GM19455 (cell line): ENCODE results near the gene TRAF4.
A peak's percentile ranks its signal among the peaks of the same experiment; 100 is the strongest.

ENCODE experiments used
- ATAC-seq: cut with Tn5 transposase; IDR thresholded peaks from one replicate; pipeline ENCODE4 v1.9.1; 2021; ENCODE audit not compliant: unreplicated experiment

Gene TRAF4, protein sequence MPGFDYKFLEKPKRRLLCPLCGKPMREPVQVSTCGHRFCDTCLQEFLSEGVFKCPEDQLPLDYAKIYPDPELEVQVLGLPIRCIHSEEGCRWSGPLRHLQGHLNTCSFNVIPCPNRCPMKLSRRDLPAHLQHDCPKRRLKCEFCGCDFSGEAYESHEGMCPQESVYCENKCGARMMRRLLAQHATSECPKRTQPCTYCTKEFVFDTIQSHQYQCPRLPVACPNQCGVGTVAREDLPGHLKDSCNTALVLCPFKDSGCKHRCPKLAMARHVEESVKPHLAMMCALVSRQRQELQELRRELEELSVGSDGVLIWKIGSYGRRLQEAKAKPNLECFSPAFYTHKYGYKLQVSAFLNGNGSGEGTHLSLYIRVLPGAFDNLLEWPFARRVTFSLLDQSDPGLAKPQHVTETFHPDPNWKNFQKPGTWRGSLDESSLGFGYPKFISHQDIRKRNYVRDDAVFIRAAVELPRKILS

DNA sequence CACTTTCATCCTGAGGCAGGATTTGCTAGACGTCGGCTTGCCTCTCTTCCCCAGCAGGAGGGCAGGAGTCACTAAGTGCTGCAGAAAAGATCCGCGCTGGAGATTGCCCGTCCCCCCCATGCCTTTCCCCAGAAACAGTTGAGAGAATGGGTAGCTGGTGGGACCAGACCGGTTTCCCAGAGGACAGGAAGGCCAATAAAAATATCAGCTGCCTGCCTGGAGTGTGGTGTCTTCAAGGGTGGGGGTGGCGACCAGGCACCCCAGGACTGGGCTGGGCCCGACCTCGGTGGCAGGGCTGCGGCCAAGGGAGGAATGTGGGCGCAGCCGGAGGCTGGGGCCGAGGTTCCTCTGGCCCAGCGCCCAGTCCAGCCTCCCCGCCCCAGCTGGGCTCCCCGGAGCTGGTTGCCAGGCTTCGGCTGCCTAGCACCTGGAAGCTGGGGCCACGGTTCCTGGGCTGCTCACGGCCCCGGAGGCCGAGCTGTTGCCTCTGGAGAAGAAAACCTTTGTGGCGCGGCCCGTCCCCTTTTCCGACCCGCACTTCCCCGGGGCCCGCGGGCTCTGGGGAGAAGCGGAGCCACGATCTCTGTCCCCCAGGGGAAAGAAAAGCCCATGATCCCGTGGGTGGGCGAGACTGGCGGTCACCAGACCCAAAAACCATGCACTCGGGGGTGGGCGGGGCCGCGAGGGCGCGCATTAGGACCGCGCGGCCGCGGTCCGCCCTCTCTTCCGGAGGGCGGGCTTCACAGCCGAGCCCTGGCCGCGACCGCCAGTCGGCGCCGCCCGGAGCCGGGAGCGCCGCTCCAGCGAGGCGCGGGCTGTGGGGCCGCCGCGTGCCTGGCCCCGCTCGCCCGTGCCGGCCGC lies at the start of gene TRAF4:
Gene TRAF4, plus strand, starts transcription at position 769 of the 861 bp plus-strand sequence. CDS start 102 bp downstream, outside the sequence.
- ATAC-seq = peak; percentile 65

DNA sequence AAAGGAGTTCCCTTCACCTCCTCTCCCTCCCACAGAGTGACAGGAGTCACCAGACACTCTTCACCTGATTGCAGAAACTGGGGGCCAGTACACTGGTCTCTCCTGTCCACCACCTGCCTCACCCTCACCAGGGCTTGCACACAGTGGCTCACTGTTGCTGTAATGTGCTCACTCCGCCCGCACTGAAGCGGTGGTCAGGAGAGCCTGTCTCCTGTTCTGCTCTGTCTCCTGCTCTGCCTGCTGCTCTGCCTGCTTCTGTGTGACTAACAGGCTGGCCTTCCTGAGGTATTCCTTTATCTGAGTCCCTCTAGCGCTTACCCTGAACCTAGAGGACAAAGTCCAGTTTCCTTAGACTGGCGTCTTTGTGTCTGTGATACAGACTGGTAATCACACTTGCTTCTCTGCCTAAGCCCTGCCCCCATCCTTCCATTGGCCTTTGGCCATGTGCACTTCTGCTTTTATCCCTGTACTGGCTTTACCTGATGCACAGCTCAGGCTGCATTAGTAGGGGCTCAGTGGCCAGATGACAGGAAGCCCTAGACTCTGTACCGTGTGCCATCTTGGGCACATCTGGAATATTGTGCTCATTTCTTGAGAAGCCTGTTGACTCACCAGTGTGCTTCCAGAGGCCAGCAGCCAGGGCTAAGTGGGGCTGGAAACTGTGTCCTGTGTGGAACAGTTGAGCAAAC lies 45.4 kb upstream of the TRAF4 start:
- no peak for ATAC-seq

DNA sequence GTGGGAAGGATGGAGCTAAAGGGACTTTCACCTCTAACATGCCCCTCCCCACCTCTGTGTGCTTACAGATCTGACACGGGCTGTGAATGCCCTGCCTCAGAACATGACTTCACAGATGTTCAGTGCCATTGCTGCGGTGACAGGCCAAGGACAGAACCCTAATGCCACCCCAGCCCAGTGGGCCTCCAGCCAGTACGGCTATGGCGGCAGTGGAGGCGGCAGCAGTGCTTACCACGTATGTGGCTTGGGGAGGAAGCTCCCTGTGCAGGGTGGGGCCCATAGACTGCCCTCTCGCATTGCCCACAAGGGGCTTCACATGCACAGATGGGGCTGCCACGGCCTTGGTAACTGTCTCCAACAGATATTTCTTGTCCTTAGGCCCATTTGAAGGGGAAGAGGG lies 43.5 kb upstream of the TRAF4 start:
- ATAC-seq = no peak

DNA sequence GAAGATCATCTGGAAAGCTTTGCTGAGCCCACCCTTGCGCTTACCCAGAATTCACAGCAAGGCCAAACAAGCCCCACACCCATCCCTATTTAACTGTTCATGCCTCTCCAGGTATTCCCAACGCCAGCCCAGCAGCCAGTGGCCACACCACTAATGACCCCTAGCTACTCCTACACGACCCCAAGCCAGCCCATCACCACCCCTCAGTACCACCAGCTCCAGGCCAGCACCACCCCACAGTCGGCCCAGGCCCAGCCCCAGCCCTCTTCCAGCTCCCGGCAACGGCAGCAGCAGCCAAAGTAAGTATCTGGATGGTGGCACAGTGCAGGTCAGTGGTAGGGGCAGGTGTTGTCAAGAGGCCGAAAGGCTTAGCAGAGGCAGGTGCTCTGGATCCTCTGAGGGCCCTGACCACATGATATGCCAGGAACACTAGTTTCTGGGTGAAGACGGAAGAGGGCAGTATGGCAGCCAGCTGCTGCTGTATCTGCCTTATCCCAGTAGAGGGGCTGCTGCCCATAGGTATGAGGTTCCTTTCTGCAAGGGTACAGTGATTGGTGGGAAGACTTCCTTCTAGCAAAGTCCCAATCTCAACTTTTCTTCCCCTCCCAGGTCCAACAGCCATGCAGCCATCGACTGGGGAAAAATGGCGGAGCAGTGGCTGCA lies 42.9 kb upstream of the TRAF4 start:
- no peak for ATAC-seq

DNA sequence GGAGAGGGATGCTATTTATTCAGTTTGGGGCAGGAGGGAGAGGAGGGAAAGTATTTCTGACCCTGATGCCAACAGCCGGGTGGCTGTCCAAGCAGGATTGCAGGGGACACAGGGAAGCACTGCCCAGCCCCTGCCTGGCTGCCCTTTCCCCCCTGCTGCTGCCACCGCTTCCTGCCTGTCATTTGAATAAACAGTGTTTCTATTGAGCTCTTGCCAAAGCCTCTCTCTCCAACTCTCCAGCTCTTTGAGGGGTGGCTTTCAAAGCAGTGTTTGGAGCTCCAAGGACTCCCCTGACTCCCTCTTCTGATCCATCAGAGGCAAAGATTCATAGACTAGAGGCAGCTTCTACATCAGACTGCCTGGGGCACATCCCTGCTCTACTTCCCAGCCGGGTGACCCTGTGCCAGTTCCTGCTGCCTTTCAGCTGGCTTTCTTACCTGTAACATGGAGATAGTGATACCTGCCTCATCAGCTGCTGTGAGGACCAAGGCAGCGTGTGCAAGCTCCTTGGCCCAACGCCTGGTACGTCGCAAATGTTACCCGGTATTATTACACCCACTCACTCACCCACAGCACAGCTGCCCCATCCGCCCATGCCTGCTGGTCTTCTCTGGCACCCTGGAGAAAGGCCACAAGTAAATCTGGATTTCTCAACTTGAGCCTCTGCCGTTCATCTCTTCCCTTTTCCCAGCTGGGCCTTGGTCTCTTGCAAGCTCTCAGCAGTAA lies 41.6 kb upstream of the TRAF4 start:
- no peak for ATAC-seq

DNA sequence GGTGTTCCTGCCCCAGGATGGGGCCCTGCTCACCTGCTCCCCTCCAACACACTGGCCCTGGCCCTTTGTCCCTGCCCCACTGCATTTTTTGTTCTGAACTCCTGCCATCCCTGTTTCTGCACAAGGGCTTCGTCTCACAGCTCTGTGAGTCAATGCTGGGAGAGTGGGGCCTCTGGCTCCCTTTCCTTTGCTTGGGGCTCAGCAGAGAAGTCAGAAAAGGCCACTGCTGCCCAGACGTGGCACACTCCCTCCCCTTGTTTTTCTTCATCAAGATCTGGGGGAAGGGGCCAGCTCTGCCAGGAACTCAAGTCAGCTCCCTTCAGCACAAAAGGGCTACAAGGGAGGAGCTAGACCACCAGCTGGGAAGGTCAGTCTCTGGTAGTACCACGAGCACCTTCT lies 41.1 kb upstream of the TRAF4 start:
- ATAC-seq = no peak

DNA sequence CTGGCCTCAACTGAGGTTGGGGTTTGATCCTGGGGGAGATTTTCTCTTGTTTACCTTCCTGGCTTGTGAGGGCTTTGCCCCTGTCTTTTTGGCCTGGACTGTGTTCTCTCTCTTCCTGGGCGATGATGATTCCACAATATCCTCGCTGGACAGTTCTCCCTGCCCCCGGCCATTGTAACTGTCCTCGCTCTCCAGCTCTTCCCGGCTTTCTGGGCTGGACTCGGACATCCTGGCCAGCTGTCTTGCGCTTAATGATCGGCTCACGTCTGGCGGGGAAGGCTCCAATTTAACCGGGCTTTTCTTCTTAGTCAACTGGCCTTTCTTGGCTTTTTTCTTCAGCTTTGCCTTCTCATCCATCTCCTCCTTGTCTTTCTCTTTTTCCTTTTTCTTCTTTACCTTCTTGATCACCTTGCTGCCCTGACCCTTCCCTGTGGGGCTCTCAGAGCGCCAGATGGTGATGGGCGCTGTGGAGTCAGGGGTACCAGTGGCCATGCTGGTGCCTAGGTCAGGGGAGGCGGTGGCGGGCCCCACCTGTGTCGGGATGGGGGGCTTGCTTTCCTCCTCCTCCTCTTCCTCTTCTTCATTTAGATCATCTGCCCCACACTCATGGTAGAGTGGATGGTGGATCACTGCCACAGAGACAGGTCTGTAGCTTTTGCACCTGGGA lies 40.1 kb upstream of the TRAF4 start:
- ATAC-seq = no peak

DNA sequence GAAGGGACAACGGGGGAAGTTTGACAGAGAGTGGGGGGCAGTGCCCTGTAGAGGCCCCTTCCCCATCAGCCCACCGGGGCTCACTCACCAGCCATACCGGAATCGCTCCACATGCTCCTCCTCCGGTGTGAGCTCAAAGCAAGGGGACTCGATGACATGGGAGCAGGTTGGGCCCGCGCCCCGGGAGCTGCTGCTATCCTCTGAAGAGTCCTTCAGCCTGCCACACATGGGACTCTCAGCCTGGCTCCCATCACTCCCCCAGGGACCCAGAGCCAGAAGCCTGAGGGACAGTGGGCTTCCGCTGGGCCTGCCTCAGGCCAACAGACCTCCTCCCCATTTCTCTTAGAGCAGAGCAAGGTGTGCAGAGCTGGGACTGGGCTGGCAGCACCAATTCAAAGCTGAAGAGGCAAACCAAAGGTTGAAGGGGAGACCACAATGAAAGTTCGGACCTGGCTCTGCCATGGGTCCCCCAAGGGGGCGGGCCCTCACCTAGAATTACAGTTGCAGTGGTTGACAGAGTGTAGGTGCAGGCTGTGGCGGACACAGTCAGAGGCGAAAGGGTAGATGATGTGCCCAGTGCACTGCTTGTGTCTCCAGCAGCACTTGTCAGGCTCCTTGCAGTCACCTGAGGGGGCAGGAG lies 39.5 kb upstream of the TRAF4 start:
- no peak for ATAC-seq

DNA sequence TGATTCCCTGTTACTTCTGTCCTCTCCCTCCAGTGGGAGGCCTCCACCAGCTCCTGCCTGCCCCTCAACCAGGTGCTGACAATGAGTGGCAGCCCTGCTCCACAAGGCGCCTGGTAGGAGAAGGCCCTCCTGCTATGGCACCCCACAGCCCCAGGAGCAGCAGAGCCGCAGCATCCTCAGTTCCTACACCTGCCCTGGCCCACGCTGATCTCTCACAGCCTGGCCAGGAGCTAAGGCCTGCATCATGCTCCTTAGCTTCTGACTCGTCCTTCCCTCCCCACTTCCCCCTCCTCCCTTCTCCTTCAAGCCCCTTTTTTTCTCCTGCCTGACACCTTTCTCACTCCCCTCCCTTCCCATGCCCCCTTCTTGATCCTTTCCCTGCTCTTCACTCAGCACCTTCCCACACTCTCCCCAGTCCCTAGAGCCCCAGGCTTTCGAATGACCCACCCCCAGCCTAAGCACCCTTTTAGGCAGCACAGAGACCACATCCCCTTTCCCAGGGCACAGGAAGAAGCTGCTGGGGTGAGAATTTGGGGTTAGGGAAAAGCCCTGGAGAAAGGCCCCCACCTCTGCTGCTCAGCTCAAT lies 38.6 kb upstream of the TRAF4 start:
- no peak for ATAC-seq

DNA sequence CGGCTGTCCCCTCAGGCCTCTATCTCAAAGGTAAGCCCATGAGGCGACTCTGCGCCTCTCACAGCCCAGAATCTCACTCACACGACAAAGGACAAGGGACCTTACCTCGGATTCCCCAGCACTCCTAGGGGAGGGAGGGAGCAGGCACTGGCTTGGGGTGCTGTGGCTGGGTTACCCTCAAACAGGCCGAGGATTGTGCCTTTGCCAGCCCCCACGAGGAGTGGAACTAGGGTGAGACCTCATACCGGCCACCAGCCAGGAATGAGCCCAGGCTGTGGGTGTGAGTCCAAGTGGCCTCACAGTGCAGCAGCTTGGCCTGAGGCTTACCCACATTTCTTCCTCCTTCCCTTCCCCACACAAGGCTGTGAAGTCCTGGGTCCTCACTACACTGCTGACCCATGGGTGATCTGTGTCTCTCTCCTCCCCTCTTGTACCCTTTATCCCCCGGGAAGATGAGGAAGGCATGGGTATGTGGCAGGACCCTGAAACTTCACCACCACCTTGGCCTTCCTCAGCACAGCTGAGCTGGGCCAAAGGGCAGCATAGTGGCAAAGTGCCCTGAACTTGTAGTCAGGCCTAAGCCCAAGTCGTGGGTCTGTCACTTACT lies 38.0 kb upstream of the TRAF4 start:
- ATAC-seq = no peak

DNA sequence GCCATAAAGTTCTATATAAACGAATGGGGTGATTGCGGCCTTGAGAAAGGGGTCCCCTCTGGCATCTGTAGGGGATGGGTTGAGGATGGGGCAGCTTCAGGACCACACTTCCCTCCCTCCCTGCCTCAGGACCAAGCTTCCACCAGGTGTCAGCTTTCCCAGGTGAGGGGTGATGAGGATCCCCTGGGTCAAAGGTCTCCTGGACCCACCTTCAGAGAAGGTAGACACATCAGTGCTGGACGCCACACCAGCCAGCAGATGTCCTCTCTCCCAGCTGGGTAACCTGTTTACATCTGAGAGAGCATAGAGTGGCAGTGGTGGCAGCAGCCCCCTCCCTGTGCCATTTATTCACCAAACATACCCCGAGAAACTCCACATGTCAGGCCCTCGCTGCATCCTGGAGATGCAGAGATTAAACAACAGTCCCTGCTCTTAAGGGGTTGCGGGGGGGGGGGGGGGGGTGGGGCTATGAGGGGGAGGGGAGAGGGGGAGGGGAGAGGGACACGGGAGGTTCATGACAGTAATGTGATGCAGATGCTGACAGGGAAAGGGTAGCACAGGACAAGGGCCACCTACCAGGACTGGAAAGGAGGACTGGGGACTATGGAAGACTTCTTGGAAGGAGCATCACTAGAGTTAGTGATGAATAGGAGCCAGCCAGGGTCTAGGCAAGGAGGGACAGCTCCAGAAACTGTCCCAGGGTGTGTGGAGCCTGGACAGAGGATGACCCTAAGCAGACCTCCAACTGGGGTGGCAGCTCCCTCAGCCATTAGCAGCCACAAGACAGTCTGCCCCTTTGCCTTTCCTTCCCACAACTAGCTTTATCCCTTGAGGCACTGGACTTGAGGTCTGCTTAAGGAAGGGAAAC lies 37.1 kb upstream of the TRAF4 start:
- no peak for ATAC-seq

DNA sequence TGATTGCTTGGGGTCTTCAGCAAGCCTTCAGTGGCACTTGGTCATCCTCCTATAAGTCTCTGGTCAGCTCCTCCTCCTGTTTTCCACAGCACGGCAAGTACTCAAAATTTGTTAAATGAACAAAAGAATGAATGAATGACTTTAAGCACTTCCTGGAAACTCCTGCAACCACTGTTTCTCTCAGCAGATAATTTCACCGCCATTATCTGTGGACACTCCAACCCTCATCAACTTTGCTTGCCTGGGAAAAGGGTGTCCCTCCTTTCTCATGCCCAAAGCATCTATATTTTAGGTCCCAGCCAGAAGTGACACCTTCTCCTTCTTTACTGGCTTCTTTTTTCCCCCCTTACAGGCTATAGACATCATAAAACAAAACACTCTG lies 36.5 kb upstream of the TRAF4 start:
- ATAC-seq = no peak

DNA sequence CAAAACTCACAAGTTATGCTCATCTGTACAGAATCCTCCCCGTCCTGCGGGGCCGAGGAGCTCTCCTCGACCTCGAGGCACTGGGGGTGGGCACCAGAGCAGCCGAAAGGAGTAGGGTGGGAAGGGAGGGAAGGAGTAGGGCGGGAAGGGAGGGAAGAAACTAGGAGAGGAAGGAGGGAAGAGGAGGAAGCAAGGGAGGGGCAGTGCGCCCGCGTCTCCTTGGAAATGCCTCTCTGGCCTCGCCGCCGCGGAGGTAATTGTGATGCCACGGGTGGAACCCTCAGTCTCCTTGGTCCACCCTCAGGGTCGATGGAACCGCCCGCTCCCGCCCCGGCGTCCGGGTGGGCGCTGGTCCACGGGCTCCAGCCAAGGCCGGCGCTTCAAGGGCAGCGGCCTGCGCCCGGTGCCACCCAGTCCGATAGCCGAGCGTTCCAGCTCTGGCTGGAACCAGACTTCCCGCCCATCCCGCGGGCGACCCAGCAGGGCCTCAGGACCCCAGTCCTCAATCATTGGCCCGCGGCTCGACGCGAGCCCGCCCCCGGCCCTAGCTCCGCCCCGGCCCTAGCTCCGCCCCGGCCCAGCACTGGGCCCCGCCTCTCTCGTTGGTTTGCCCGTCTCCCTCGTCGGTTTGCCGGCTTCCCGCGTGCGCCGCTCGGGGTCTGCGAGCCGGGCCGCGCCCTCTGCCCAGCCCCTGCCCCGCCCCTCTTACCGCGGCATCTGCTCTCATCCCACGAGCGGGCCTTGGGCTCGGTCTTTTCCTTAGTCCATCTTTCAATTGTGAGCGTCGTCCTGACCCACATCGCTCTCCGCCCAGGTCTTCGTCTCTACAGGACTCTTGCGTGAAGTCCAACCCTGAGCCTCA lies 32.7 kb upstream of the TRAF4 start:
- ATAC-seq = peak; percentile 74

DNA sequence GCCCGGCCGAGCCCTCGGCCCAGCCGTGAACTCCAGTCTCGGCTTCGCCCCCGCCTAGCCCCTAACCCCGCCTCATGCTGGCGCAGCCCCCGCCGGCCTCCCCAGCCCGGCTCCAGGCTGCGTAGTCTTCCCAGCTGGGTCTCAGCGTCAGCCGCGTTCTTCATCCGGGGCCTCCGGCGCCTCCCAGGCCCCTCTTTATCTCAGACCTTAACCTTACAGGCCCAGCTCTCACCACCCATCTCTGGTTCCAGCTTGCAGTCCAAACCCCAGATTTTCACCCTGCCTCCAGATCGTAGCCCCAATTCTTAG lies 32.1 kb upstream of the TRAF4 start, which contains the start of gene PROCA1:
Gene PROCA1, minus strand, starts transcription at position 166 of the 309 bp plus-strand sequence. CDS start 228 bp downstream, outside the sequence.
- no peak for ATAC-seq

DNA sequence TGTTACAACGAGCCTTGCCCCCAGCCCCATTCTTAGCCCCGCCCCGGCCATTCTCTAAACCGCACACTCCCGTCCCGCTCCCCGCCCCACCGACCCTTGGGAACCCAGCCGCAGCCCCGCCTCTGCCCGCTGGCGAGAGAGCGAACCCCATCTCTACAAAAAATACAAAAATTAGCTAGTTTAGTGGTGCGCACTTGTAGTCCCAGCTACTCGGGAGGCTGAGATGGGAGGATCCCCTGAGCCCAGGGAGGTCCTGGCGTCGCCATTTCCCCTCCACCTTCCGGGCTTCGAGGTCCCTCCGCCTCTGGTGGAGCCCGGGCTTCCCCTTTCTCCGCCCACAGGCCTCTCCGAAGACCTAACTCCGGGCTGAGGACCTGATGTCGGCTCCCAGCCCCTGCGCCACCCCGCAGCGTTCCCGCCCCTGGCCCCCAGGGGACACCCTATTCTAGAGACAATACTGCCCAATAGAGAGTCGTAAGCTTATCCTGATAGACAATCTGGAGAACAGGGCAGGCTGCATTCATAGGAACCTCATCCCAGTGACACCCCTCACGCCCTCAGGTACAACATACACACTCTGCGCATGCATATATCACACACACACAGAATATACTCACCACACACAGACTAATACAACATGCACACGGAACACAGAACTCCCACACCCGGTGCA lies 31.6 kb upstream of the TRAF4 start:
- no peak for ATAC-seq
